ENCODE data around the gene PHC2. TPM values are rescaled to one million over a fixed set of nuclear protein-coding genes. Genes with fewer than 3 reads are reported as not detected.
A peak's percentile ranks its signal among the peaks of the same experiment; 100 is the strongest.

Gene PHC2
- polyA plus RNA-seq, 1 donor (not counting 4 experiments of a cell fraction or from before 2014, with no cell fraction given) = 51.7 TPM

DNA sequence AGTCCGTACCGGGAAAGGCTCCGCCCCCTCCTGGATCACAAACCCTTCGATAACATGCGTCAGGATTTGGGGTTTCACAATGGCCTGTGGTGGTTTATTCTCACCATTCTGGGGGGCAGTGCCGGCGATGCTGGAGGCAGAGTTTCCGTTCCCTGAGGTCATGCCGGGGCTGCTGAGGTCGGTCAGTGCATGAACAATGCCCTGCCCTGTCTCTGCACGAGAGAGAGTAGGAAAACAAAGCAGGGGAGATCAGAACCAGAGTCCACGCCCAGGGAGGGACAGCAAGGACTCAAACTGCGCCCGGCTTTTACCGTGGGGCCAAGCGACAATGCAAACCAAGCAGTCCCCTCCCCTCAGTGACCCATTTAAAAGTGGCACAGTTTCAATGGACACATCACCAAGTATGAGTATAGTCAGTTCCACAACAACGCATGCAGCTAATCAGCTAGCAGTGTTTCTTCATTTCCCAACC lies 96.8 kb downstream of the PHC2 start:
- Histone ChIP-seq H3K9me1 (ENCODE audit: control insufficient read depth, extremely low read depth, insufficient read depth, low read length) (no peaks in the 10 kb centered on the region), H3K27me3 (ENCODE audit: control insufficient read depth, extremely low read depth, insufficient read depth, low read length) (no peaks in the 10 kb centered on the region), H3K4me1 (ENCODE audit: control insufficient read depth, extremely low read depth, insufficient read depth, low read length) (peaks cover 53% of the 10 kb centered on the region), H3K79me2 (ENCODE audit: control insufficient read depth, insufficient read depth, low read length) (peaks cover 77% of the 10 kb centered on the region), H3K36me3 (ENCODE audit: control insufficient read depth in 2 of 2, extremely low read depth in 1 of 2, insufficient read depth in 2 of 2, low read length in 2 of 2) (peaks cover 44 to 46% of the 10 kb centered on the region in 2 experiments), H4K20me1 (ENCODE audit: control insufficient read depth, extremely low read depth, insufficient read depth, low read length) (peaks cover 50% of the 10 kb centered on the region), H3K9me3 (ENCODE audit: control insufficient read depth, low read depth, low read length) (no peaks in the 10 kb centered on the region), H2AFZ (ENCODE audit: control insufficient read depth, low read length) (no peak overlapping the region), H3K4me2 (ENCODE audit: control insufficient read depth, extremely low read depth, insufficient read depth, low read depth, low read length) (no peak overlapping the region), H3K9ac (ENCODE audit: control insufficient read depth, extremely low read depth, insufficient read depth, low read length) (no peak overlapping the region), H3K27ac (ENCODE audit: control insufficient read depth, insufficient read depth, low read length) (no peak overlapping the region), H3K4me3 (ENCODE audit: control insufficient read depth in 2 of 3, extremely low read depth in 1 of 3, insufficient read depth in 2 of 3, low read depth in 1 of 3, low read length in 3 of 3) (no peak overlapping the region)
- dilution Hi-C loops (cut with MboI; ENCODE audit: extremely low pct_ligation_motif_present, low sequenced_read_pairs) = no loop called here
- no peak for FAIRE-seq
- DNase-seq (ENCODE audit: low read depth, low spot score) = no peak
- TF ChIP-seq, protein P1, sequence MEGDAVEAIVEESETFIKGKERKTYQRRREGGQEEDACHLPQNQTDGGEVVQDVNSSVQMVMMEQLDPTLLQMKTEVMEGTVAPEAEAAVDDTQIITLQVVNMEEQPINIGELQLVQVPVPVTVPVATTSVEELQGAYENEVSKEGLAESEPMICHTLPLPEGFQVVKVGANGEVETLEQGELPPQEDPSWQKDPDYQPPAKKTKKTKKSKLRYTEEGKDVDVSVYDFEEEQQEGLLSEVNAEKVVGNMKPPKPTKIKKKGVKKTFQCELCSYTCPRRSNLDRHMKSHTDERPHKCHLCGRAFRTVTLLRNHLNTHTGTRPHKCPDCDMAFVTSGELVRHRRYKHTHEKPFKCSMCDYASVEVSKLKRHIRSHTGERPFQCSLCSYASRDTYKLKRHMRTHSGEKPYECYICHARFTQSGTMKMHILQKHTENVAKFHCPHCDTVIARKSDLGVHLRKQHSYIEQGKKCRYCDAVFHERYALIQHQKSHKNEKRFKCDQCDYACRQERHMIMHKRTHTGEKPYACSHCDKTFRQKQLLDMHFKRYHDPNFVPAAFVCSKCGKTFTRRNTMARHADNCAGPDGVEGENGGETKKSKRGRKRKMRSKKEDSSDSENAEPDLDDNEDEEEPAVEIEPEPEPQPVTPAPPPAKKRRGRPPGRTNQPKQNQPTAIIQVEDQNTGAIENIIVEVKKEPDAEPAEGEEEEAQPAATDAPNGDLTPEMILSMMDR (optimal IDR thresholded peaks at IDR 0.05 in 1 of 3, IDR thresholded peaks at IDR 0.05 in 1 of 3, conservative IDR thresholded peaks at IDR 0.05 in 1 of 3; ENCODE audit: extremely low read depth in 1 of 3, insufficient read depth in 2 of 3, low read length in 3 of 3) = no peak
- TF ChIP-seq EZH2 (IDR thresholded peaks at IDR 0.05; ENCODE audit: low read length) = no peak

DNA sequence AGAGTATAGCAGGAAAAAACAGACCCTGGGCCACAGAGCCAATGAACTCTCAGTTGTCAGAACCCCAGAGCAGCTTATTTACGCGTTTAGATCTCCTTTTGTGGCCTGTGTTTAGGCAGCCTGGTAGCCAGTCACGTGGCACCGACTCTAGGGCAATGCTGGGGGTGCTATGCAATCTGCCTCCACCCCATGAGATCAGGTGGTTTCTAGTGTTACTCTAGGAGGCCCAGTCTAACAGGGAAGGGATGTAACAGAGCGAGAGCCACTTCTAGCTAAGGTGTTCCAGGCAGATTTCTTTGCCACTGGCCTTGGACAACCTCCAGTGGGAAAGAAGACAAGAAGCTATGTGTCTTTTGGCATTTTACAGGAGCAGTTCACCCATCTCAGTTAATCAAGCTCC lies 98.0 kb downstream of the PHC2 start:
- Histone ChIP-seq H3K4me3 (ENCODE audit: control insufficient read depth in 2 of 3, extremely low read depth in 1 of 3, insufficient read depth in 2 of 3, low read depth in 1 of 3, low read length in 3 of 3) (no peak overlapping the region), H2AFZ (ENCODE audit: control insufficient read depth, low read length) (no peak overlapping the region), H3K9me1 (ENCODE audit: control insufficient read depth, extremely low read depth, insufficient read depth, low read length) (no peaks in the 10 kb centered on the region), H3K36me3 (ENCODE audit: control insufficient read depth in 2 of 2, extremely low read depth in 1 of 2, insufficient read depth in 2 of 2, low read length in 2 of 2) (peaks cover 52% of the 10 kb centered on the region in 2 experiments), H3K4me2 (ENCODE audit: control insufficient read depth, extremely low read depth, insufficient read depth, low read depth, low read length) (no peak overlapping the region), H4K20me1 (ENCODE audit: control insufficient read depth, extremely low read depth, insufficient read depth, low read length) (peaks cover 50% of the 10 kb centered on the region), H3K4me1 (ENCODE audit: control insufficient read depth, extremely low read depth, insufficient read depth, low read length) (peaks cover 55% of the 10 kb centered on the region), H3K27me3 (ENCODE audit: control insufficient read depth, extremely low read depth, insufficient read depth, low read length) (no peaks in the 10 kb centered on the region), H3K79me2 (ENCODE audit: control insufficient read depth, insufficient read depth, low read length) (peaks cover 65% of the 10 kb centered on the region), H3K27ac (ENCODE audit: control insufficient read depth, insufficient read depth, low read length) (no peak overlapping the region), H3K9ac (ENCODE audit: control insufficient read depth, extremely low read depth, insufficient read depth, low read length) (peak overlapping the region; percentile 6), H3K9me3 (ENCODE audit: control insufficient read depth, low read depth, low read length) (no peaks in the 10 kb centered on the region)
- FAIRE-seq (peak; percentile 61), DNase-seq (ENCODE audit: low read depth, low spot score) (no peak)
- dilution Hi-C loops (cut with MboI; ENCODE audit: extremely low pct_ligation_motif_present, low sequenced_read_pairs) = no loop called here
- TF ChIP-seq, protein P1 (optimal IDR thresholded peaks at IDR 0.05 in 1 of 3, IDR thresholded peaks at IDR 0.05 in 1 of 3, conservative IDR thresholded peaks at IDR 0.05 in 1 of 3; ENCODE audit: extremely low read depth in 1 of 3, insufficient read depth in 2 of 3, low read length in 3 of 3) = no peak
- no peak for TF ChIP-seq EZH2 (IDR thresholded peaks at IDR 0.05; ENCODE audit: low read length)
